ENCODE measurements around the gene ADAMTSL5. TPM values are rescaled to one million over a fixed set of nuclear protein-coding genes. Genes with fewer than 3 reads are reported as not detected.
"Not testable (repeated sequence)": the region's sequence is repeated elsewhere in the genome, so short reads cannot be mapped to it uniquely, and the experiment has no call there.

The ADAMTSL5 gene
- polyA plus RNA-seq, 12 donors, result 10.4 to 20.2 (median 14.7) TPM; not detected in 1

- no peak for DNase-seq
These were observed 878 bp upstream of the ADAMTSL5 start for GRCh38 chr19:1513499-1514294.

GRCh38 chr19:1511318-1512317, 1.2 kb downstream of the ADAMTSL5 start:
- no peak for DNase-seq

- no peak for DNase-seq
These were observed 2.0 kb downstream of the ADAMTSL5 start for GRCh38 chr19:1510807-1511206.

GRCh38 chr19:1510442-1510806, 2.4 kb downstream of the ADAMTSL5 start:
- DNase-seq, result no peak

- DNase-seq, result no peak
These were observed 3.0 kb downstream of the ADAMTSL5 start for GRCh38 chr19:1509602-1510441.

GRCh38 chr19:1508507-1508856, 4.3 kb downstream of the ADAMTSL5 start:
- no peak for DNase-seq

GRCh38 chr19:1507763-1508506, 4.9 kb downstream of the ADAMTSL5 start:
- DNase-seq, result peak; percentile 96

GRCh38 chr19:1507192-1507660, 5.6 kb downstream of the ADAMTSL5 start:
- DNase-seq, result no peak

- DNase-seq, result no peak
These were observed 6.6 kb downstream of the ADAMTSL5 start for GRCh38 chr19:1505991-1506881.

- no peak for DNase-seq
These were observed 7.8 kb downstream of the ADAMTSL5 start for GRCh38 chr19:1505012-1505411.

- no peak for DNase-seq
These were observed 8.7 kb downstream of the ADAMTSL5 start for GRCh38 chr19:1503925-1504773.

- DNase-seq, result no peak
These were observed 9.5 kb downstream of the ADAMTSL5 start for GRCh38 chr19:1503089-1503924.

GRCh38 chr19:1502433-1503088, 10.3 kb downstream of the ADAMTSL5 start:
- no peak for DNase-seq

- no peak for DNase-seq
These were observed 11.6 kb downstream of the ADAMTSL5 start for GRCh38 chr19:1501200-1501595.

- DNase-seq, result not testable (repeated sequence)
These were observed 13.6 kb downstream of the ADAMTSL5 start for GRCh38 chr19:1499231-1499630.

- DNase-seq, result no peak
These were observed 15.1 kb downstream of the ADAMTSL5 start for GRCh38 chr19:1497578-1498235.

All from muscle of arm (tissue), 12 donors.